IMR-90 (cell line): Measurements from ENCODE around the gene RUNX1. TPM values are rescaled to one million over a fixed set of nuclear protein-coding genes. Genes with fewer than 3 reads are reported as not detected.

Experiments used
- ATAC-seq: fragments of 200-7000 bp; cut with Tn5 transposase; 2 replicates; pipeline ENCODE4 v1.9.1; 2020; ENCODE audit warnings: low read depth, mild to moderate bottlenecking, moderate library complexity
- BruUV-seq: library from RNA; stranded (reverse); fragments of 400-500 nt; replicated peaks from 2 replicates; lab custom pipeline; 2021; lab: Mats Ljungman, UMichigan
- CTCF ChIA-PET: fragments of 300-600 bp; formaldehyde crosslinking; extraction: SDS; loops from one replicate; lab custom pipeline; 2021; ENCODE audit warnings: antibody characterized with exemption; lab: Yijun Ruan, JAX
- POLR2A ChIA-PET: fragments of 300-600 bp; sonication (Branson Sonifier 250); formaldehyde crosslinking; loops from one replicate; lab custom pipeline; 2022; ENCODE audit warnings: antibody characterized with exemption; ENCODE audit not compliant: unreplicated experiment; lab: Charles Lee
- DNase-seq: peaks from one replicate; pipeline ENCODE4 v3.0.0; 2013
- H2AFZ ChIP-seq: replicated peaks from 2 replicates; pipeline ENCODE3; 2013; ENCODE audit warnings: low read length, mild to moderate bottlenecking; ENCODE audit not compliant: poor library complexity
- H2AK5ac ChIP-seq: 2 replicates; pipeline ENCODE4 v1.6.1; 2013; ENCODE audit warnings: low read depth, low read length, inconsistent platforms
- H2AK9ac ChIP-seq: replicated peaks from 2 replicates; pipeline ENCODE3; 2013; ENCODE audit warnings: mild to moderate bottlenecking, low read depth, low read length, moderate library complexity; ENCODE audit not compliant: poor library complexity
- H2BK120ac ChIP-seq: 2 replicates; pipeline ENCODE4 v1.6.1; 2013; ENCODE audit warnings: low read depth, low read length, inconsistent platforms
- H2BK15ac ChIP-seq: 3 replicates; pipeline ENCODE4 v1.6.1; 2013; ENCODE audit warnings: low read depth, low read length, inconsistent platforms
- H2BK20ac ChIP-seq: 2 replicates; pipeline ENCODE4 v1.6.1; 2013; ENCODE audit warnings: low read depth, mild to moderate bottlenecking, inconsistent platforms, low read length, moderate library complexity
- H2BK5ac ChIP-seq: 2 replicates; pipeline ENCODE4 v1.6.1; 2013; ENCODE audit warnings: mild to moderate bottlenecking, low read depth, low read length, inconsistent platforms; ENCODE audit not compliant: poor library complexity, severe bottlenecking
- H3K14ac ChIP-seq: replicated peaks from 2 replicates; pipeline ENCODE4 v1.6.1; 2013; ENCODE audit warnings: low read depth, low read length, inconsistent platforms
- H3K18ac ChIP-seq: 2 replicates; pipeline ENCODE4 v1.6.1; 2013; ENCODE audit warnings: low read depth, low read length, control low read depth
- H3K23ac ChIP-seq: 2 replicates; pipeline ENCODE4 v1.6.1; 2013; ENCODE audit warnings: low read depth, low read length, inconsistent platforms
- H3K27ac ChIP-seq: 2 replicates; pipeline ENCODE4 v1.5.1; 2013; ENCODE audit warnings: mild to moderate bottlenecking, control low read depth, low read length; ENCODE audit not compliant: insufficient read depth
- H3K27me3 ChIP-seq: 2 replicates; pipeline ENCODE4 v1.6.1; 2013; ENCODE audit warnings: low read length; ENCODE audit not compliant: control insufficient read depth, insufficient read depth
- H3K36me3 ChIP-seq: 2 replicates; pipeline ENCODE4 v1.6.1; 2013; ENCODE audit warnings: low read length, mixed read lengths; ENCODE audit not compliant: control insufficient read depth, insufficient read depth
- H3K4ac ChIP-seq: 2 replicates; pipeline ENCODE4 v1.6.1; 2013; ENCODE audit warnings: low read depth, low read length, inconsistent platforms
- H3K4me1 ChIP-seq: 2 replicates; pipeline ENCODE4 v1.6.1; 2013; ENCODE audit warnings: low read length, mixed read lengths; ENCODE audit not compliant: control insufficient read depth, insufficient read depth
- H3K4me2 ChIP-seq: 2 replicates; pipeline ENCODE4 v1.6.1; 2013; ENCODE audit warnings: low read depth, mild to moderate bottlenecking, control low read depth, low read length, moderate library complexity
- H3K4me3 ChIP-seq: 2 replicates; pipeline ENCODE4 v1.5.1; 2013; ENCODE audit warnings: low read depth, mild to moderate bottlenecking, control low read depth, low read length, moderate library complexity; ENCODE audit not compliant: insufficient read depth
- H3K56ac ChIP-seq: 2 replicates; pipeline ENCODE4 v1.6.1; 2013; ENCODE audit warnings: low read length, inconsistent platforms; ENCODE audit not compliant: insufficient read depth; ENCODE audit errors: extremely low read depth
- H3K79me1 ChIP-seq, 2 experiments: 2 replicates each; pipeline ENCODE4 v1.6.1; 2013; ENCODE audit warnings: low read length in 2 of 2, inconsistent platforms in 1 of 2, low read depth in 1 of 2
- H3K9ac ChIP-seq: 2 replicates; pipeline ENCODE4 v1.6.1; 2013; ENCODE audit warnings: low read depth, low read length, control low read depth
- H3K9me1 ChIP-seq: 2 replicates; pipeline ENCODE4 v1.6.1; 2013; ENCODE audit warnings: low read length, inconsistent platforms; ENCODE audit not compliant: insufficient read depth
- H3K9me3 ChIP-seq: 2 replicates; pipeline ENCODE4 v1.6.1; 2013; ENCODE audit warnings: low read length; ENCODE audit not compliant: control insufficient read depth, insufficient read depth
- H4K20me1 ChIP-seq: 2 replicates; pipeline ENCODE4 v1.6.1; 2013; ENCODE audit warnings: low read length, inconsistent platforms; ENCODE audit not compliant: insufficient read depth
- H4K5ac ChIP-seq: 2 replicates; pipeline ENCODE4 v1.6.1; 2013; ENCODE audit warnings: mild to moderate bottlenecking, low read depth, low read length, control low read depth
- H4K8ac ChIP-seq, 2 experiments: 2 replicates each; pipeline ENCODE4 v1.6.1; 2013; ENCODE audit warnings: low read depth in 2 of 2, low read length in 2 of 2, control low read depth in 1 of 2, inconsistent platforms in 1 of 2
- H4K91ac ChIP-seq: 2 replicates; pipeline ENCODE4 v1.6.1; 2013; ENCODE audit warnings: low read depth, low read length, inconsistent platforms; ENCODE audit not compliant: insufficient read depth
- CTCF ChIP-seq: conservative IDR thresholded peaks from 2 replicates; pipeline ENCODE4 v1.5.1; 2012; ENCODE audit warnings: mild to moderate bottlenecking, low read depth, low read length, improper control_type of control experiment
- FOS ChIP-seq: fragments of 150-350 bp; IDR thresholded peaks from 2 replicates; pipeline ENCODE4 v1.6.1; 2016; ENCODE audit warnings: low read depth, low read length
- MAFK ChIP-seq: IDR thresholded peaks from 2 replicates; pipeline ENCODE4 v1.6.1; 2012; ENCODE audit warnings: low read depth, low read length, improper control_type of control experiment
- NFE2L2 ChIP-seq: fragments of 150-350 bp; IDR thresholded peaks from 2 replicates; pipeline ENCODE4 v1.6.1; 2016; ENCODE audit warnings: low read depth, mild to moderate bottlenecking, low read length
- USF2 ChIP-seq: fragments of 150-350 bp; IDR thresholded peaks from 2 replicates; pipeline ENCODE4 v1.6.1; 2017; ENCODE audit warnings: mild to moderate bottlenecking, antibody characterized with exemption, low read length, low read depth
- dilution Hi-C: fragments of 300-500 bp; cut with HindIII; formaldehyde crosslinking; loops from one replicate; pipeline ENCODE4 v1.14.3; 2018; ENCODE audit warnings: low sequenced_read_pairs; ENCODE audit not compliant: unreplicated experiment
- in situ Hi-C: fragments of 300-500 bp; cut with MboI; formaldehyde crosslinking; loops from 3 replicates; pipeline ENCODE4 v1.14.3; 2019; ENCODE audit warnings: low sequenced_read_pairs, inconsistent platforms, mixed read lengths
- intact Hi-C: fragments of 100-400 bp; cut with micrococcal nuclease; formaldehyde crosslinking; loops from 2 replicates; pipeline ENCODE4 v1.10.0; 2022
- polyA plus RNA-seq, 3 experiments: library from polyadenylated mRNA; depleted of rRNA; stranded (reverse); fragments of >200 nt; gene quantifications; 2 replicates each; pipeline ENCODE4 v1.2.3, GENCODE V29; 2012; ENCODE audit warnings: low replicate concordance in 1 of 3
- total RNA-seq: library from RNA; depleted of rRNA; stranded (reverse); fragments of >200 nt; gene quantifications from 2 replicates; pipeline ENCODE4 v1.2.3, GENCODE V29; 2012

Gene RUNX1
- total and polyA plus RNA-seq, 2 of the 4 experiments (the other 2 are of a cell fraction) = 34.5 to 56.5 TPM

- H3K9me1 ChIP-seq = no peaks in the 10 kb centered on the region
- dilution Hi-C loops = no loop called here
- H3K27ac ChIP-seq = no peak overlapping the region
- H3K27me3 ChIP-seq = no peaks in the 10 kb centered on the region
- no peak overlapping the region; the same call in 1 of the 2 replicates for H3K56ac ChIP-seq
- intact Hi-C loops = loop anchor here (5.0 kb wide), 1 partner anchor 55 kb away; no protein-coding TSS in a partner anchor
- peak overlapping the region; percentile 60; the same call in 1 of the 2 replicates for H3K4me2 ChIP-seq
- no peaks in the 10 kb centered on the region for H3K4me1 ChIP-seq
- peaks cover 0 to 14% of the 10 kb centered on the region in 2 experiments; a peak in 2 of 4 replicates for H3K79me1 ChIP-seq
- H2BK15ac ChIP-seq = no peak overlapping the region; the same call in 2 of the 3 replicates
- no peak overlapping the region for H2BK5ac ChIP-seq
- H3K4ac ChIP-seq = peak overlapping the region; percentile 29; the same call in 1 of the 2 replicates
- H4K5ac ChIP-seq = no peak overlapping the region
- no peak overlapping the region for H4K91ac ChIP-seq
- ChIA-PET CTCF (interaction anchor here (0.9 to 1.8 kb wide), 5 partner anchors 27 to 316 kb away, joined by 3 to 6 read pairs (median 4); no protein-coding TSS in a partner anchor), POLR2A (interaction anchor here (0.5 kb wide), 1 partner anchor 121 kb away, joined by 3 read pairs; no protein-coding TSS in a partner anchor)
- H2BK120ac ChIP-seq = peak overlapping the region; percentile 64; the same call in 1 of the 2 replicates
- in situ Hi-C loops = no loop called here
- H3K36me3 ChIP-seq = no peaks in the 10 kb centered on the region
- no TSS peak for BruUV-seq
- H2BK20ac ChIP-seq = no peak overlapping the region
- peak overlapping the region in 1 of 2 experiments; percentile 57; a peak in 1 of 4 replicates for H4K8ac ChIP-seq
- 0 out of 2 replicates have a peak overlapping the region, but pooled peaks have one; percentile 14 for H3K14ac ChIP-seq
- H2AK9ac ChIP-seq = no peak overlapping the region
- 0 out of 2 replicates have a peak, but pooled peaks cover under 1% of the 10 kb centered on the region for H3K9me3 ChIP-seq
- no peak overlapping the region for H3K18ac ChIP-seq
- ATAC-seq = no peak
- no peak overlapping the region for H3K9ac ChIP-seq
- H2AK5ac ChIP-seq = no peak overlapping the region
- peak; percentile 45 for DNase-seq
- peaks cover 11% of the 10 kb centered on the region for H4K20me1 ChIP-seq
- H3K4me3 ChIP-seq = no peak overlapping the region
- no peak for TF ChIP-seq NFE2L2
- no peak for TF ChIP-seq FOS
- TF ChIP-seq CTCF = no peak
- TF ChIP-seq MAFK = no peak
- TF ChIP-seq USF2 = no peak
- peak overlapping the region; percentile 68; the same call in 1 of the 2 replicates for H3K23ac ChIP-seq
- no peak overlapping the region for H2AFZ ChIP-seq
These were observed 156.9 kb downstream of the RUNX1 start for GRCh38 chr21:34892209-34892608.
